Measurements from ENCODE around the gene PFDN2. TPM values are rescaled to one million over a fixed set of nuclear protein-coding genes. Genes with fewer than 3 reads are reported as not detected.

Gene PFDN2
- total RNA-seq, 2 donors from 2014 or later = 33.6 to 36.0 TPM

- peak within 1 kb of the TSS; percentile 71 to 76 for H3K4me3 ChIP-seq
- no peaks in the 10 kb centered on the region for H3K9me3 ChIP-seq
- no peaks in the 10 kb centered on the region for H3K4me1 ChIP-seq (replicated peaks)
- WGBS = 4% methylated on average over 58 of the region's 71 CpGs
- no peaks in the 10 kb centered on the region for H3K36me3 ChIP-seq
- no peaks in the 10 kb centered on the region for H3K27me3 ChIP-seq (replicated peaks; ENCODE audit: insufficient read depth)
- intact Hi-C loops (cut with DNase I) = loop anchor here (5.0 kb wide), 2 partner anchors 51 to 101 kb away; partner anchors contain the start of gene USF1
- peak; percentile 84 for DNase-seq (ENCODE audit: low spot score)
- peak within 1 kb of the TSS; percentile 57 to 67 for H3K27ac ChIP-seq
- peak in 2 of 4 experiments; percentile 46 to 51 for TF ChIP-seq CTCF (IDR thresholded peaks at IDR 0.05)
- TF ChIP-seq POLR2AphosphoS5 (IDR thresholded peaks at IDR 0.05) = peak; percentile 79
- TF ChIP-seq POLR2A (IDR thresholded peaks at IDR 0.05) = peak; percentile 31
Observed at GRCh38 chr1:161098210-161099068, 19.4 kb downstream of the PFDN2 start, which contains the start of gene KLHDC9. Gene KLHDC9 (plus strand): TSS chr1:161098361. CDS start chr1:161098536, 175 bp downstream.

GRCh38 chr1:161096530-161096929 is 21.3 kb downstream of the PFDN2 start:
- TF ChIP-seq CTCF (IDR thresholded peaks at IDR 0.05) = no peak
- Histone ChIP-seq H3K9me3 (no peaks in the 10 kb centered on the region), H3K4me1 (replicated peaks) (no peaks in the 10 kb centered on the region), H3K4me3 (no peak overlapping the region), H3K27me3 (replicated peaks; ENCODE audit: insufficient read depth) (no peaks in the 10 kb centered on the region), H3K27ac (no peak overlapping the region), H3K36me3 (no peaks in the 10 kb centered on the region)
- 21% methylated on average over 1 of the region's 1 CpG for WGBS
- no peak for DNase-seq (ENCODE audit: low spot score)
- intact Hi-C loops (cut with DNase I) = loop anchor here (5.0 kb wide), 2 partner anchors 49 to 99 kb away; partner anchors contain the start of gene USF1

GRCh38 chr1:161096015-161096414 is 21.8 kb downstream of the PFDN2 start:
- intact Hi-C loops (cut with DNase I) = loop anchor here (5.0 kb wide), 2 partner anchors 49 to 99 kb away; partner anchors contain the start of gene USF1
- Histone ChIP-seq H3K4me3 (no peak overlapping the region), H3K27me3 (replicated peaks; ENCODE audit: insufficient read depth) (no peaks in the 10 kb centered on the region), H3K27ac (no peak overlapping the region), H3K4me1 (replicated peaks) (no peaks in the 10 kb centered on the region), H3K9me3 (no peaks in the 10 kb centered on the region), H3K36me3 (no peaks in the 10 kb centered on the region)
- no peak for TF ChIP-seq POLR2A (IDR thresholded peaks at IDR 0.05)
- TF ChIP-seq POLR2AphosphoS5 (IDR thresholded peaks at IDR 0.05) = no peak
- no peak for TF ChIP-seq CTCF (IDR thresholded peaks at IDR 0.05)
- DNase-seq (ENCODE audit: low spot score) = no peak
- WGBS = 92% methylated on average over 2 of the region's 2 CpGs

GRCh38 chr1:161095230-161095629 is 22.6 kb downstream of the PFDN2 start:
- intact Hi-C loops (cut with DNase I) = loop anchor here (5.0 kb wide), 2 partner anchors 48 to 98 kb away; partner anchors contain the start of gene USF1
- Histone ChIP-seq H3K4me3 (no peak overlapping the region), H3K9me3 (no peaks in the 10 kb centered on the region), H3K27me3 (replicated peaks; ENCODE audit: insufficient read depth) (no peaks in the 10 kb centered on the region), H3K4me1 (replicated peaks) (no peaks in the 10 kb centered on the region), H3K27ac (no peak overlapping the region), H3K36me3 (no peaks in the 10 kb centered on the region)
- 88% methylated on average over 6 of the region's 6 CpGs for WGBS
- DNase-seq (ENCODE audit: low spot score) = no peak
- TF ChIP-seq POLR2AphosphoS5 (IDR thresholded peaks at IDR 0.05) = no peak
- TF ChIP-seq POLR2A (IDR thresholded peaks at IDR 0.05) = no peak
- TF ChIP-seq CTCF (IDR thresholded peaks at IDR 0.05) = no peak
